Measurements from ENCODE around the gene POU2F3. TPM values are rescaled to one million over a fixed set of nuclear protein-coding genes. Genes with fewer than 3 reads are reported as not detected.

Gene POU2F3
- polyA plus RNA-seq, 1 donor (not counting 4 experiments of a cell fraction or from before 2014, with no cell fraction given) = 0.96 TPM

DNA sequence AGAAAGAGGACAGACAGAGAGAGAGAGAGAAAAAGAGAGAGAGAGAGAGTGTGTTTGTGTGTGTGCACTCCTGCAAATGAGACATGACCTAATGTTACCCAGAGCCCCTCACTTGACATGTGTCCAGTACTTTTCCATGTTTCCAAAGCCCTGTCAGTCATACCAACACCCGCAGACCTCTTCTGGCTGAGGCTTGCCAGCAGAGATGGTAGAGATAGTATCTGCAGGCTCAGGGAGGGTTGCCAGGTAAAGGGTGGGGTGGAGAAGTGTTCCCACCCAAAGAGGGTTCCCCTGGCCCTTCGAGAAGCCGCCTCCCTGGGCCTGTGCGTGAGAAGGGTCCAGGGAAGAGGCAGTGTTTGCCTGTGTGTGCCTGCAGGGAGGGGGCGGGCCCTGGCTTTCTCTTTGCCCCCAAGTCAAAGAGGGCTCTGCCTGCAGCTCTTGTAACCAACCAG lies 40.7 kb downstream of the POU2F3 start:
- DNase-seq (ENCODE audit: low read depth, low spot score) (no peak), FAIRE-seq (no peak)
- H3K27me3 ChIP-seq (ENCODE audit: control insufficient read depth, extremely low read depth, insufficient read depth, low read length) = no peaks in the 10 kb centered on the region
- no peaks in the 10 kb centered on the region for H3K36me3 ChIP-seq (ENCODE audit: control insufficient read depth in 2 of 2, extremely low read depth in 1 of 2, insufficient read depth in 2 of 2, low read length in 2 of 2)
- H3K4me2 ChIP-seq (ENCODE audit: control insufficient read depth, extremely low read depth, insufficient read depth, low read depth, low read length) = peak overlapping the region; percentile 9
- no peak overlapping the region for H3K27ac ChIP-seq (ENCODE audit: control insufficient read depth, insufficient read depth, low read length)
- H2AFZ ChIP-seq (ENCODE audit: control insufficient read depth, low read length) = no peak overlapping the region
- peaks cover 12% of the 10 kb centered on the region for H3K4me1 ChIP-seq (ENCODE audit: control insufficient read depth, extremely low read depth, insufficient read depth, low read length)
- H3K79me2 ChIP-seq (ENCODE audit: control insufficient read depth, insufficient read depth, low read length) = no peaks in the 10 kb centered on the region
- TF ChIP-seq, protein P1, sequence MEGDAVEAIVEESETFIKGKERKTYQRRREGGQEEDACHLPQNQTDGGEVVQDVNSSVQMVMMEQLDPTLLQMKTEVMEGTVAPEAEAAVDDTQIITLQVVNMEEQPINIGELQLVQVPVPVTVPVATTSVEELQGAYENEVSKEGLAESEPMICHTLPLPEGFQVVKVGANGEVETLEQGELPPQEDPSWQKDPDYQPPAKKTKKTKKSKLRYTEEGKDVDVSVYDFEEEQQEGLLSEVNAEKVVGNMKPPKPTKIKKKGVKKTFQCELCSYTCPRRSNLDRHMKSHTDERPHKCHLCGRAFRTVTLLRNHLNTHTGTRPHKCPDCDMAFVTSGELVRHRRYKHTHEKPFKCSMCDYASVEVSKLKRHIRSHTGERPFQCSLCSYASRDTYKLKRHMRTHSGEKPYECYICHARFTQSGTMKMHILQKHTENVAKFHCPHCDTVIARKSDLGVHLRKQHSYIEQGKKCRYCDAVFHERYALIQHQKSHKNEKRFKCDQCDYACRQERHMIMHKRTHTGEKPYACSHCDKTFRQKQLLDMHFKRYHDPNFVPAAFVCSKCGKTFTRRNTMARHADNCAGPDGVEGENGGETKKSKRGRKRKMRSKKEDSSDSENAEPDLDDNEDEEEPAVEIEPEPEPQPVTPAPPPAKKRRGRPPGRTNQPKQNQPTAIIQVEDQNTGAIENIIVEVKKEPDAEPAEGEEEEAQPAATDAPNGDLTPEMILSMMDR (optimal IDR thresholded peaks at IDR 0.05 in 1 of 3, IDR thresholded peaks at IDR 0.05 in 1 of 3, conservative IDR thresholded peaks at IDR 0.05 in 1 of 3; ENCODE audit: extremely low read depth in 1 of 3, insufficient read depth in 2 of 3, low read length in 3 of 3) = no peak
- no peak for TF ChIP-seq EZH2 (IDR thresholded peaks at IDR 0.05; ENCODE audit: low read length)
- H3K9ac ChIP-seq (ENCODE audit: control insufficient read depth, extremely low read depth, insufficient read depth, low read length) = no peak overlapping the region
- no peak overlapping the region for H3K4me3 ChIP-seq (ENCODE audit: control insufficient read depth in 2 of 3, extremely low read depth in 1 of 3, insufficient read depth in 2 of 3, low read depth in 1 of 3, low read length in 3 of 3)
- no peaks in the 10 kb centered on the region for H3K9me1 ChIP-seq (ENCODE audit: control insufficient read depth, extremely low read depth, insufficient read depth, low read length)
- H4K20me1 ChIP-seq (ENCODE audit: control insufficient read depth, extremely low read depth, insufficient read depth, low read length) = no peaks in the 10 kb centered on the region
- dilution Hi-C loops (cut with MboI; ENCODE audit: extremely low pct_ligation_motif_present, low sequenced_read_pairs) = no loop called here
- no peaks in the 10 kb centered on the region for H3K9me3 ChIP-seq (ENCODE audit: control insufficient read depth, low read depth, low read length)

GRCh38 chr11:120281143-120281795 lies 41.3 kb downstream of the POU2F3 start:
- Histone ChIP-seq H3K4me1 (ENCODE audit: control insufficient read depth, extremely low read depth, insufficient read depth, low read length) (peaks cover 12% of the 10 kb centered on the region), H3K4me3 (ENCODE audit: control insufficient read depth in 2 of 3, extremely low read depth in 1 of 3, insufficient read depth in 2 of 3, low read depth in 1 of 3, low read length in 3 of 3) (no peak overlapping the region), H4K20me1 (ENCODE audit: control insufficient read depth, extremely low read depth, insufficient read depth, low read length) (no peaks in the 10 kb centered on the region), H3K4me2 (ENCODE audit: control insufficient read depth, extremely low read depth, insufficient read depth, low read depth, low read length) (peak overlapping the region; percentile 9), H3K9me3 (ENCODE audit: control insufficient read depth, low read depth, low read length) (no peaks in the 10 kb centered on the region), H3K9ac (ENCODE audit: control insufficient read depth, extremely low read depth, insufficient read depth, low read length) (no peak overlapping the region), H3K79me2 (ENCODE audit: control insufficient read depth, insufficient read depth, low read length) (no peaks in the 10 kb centered on the region), H3K27ac (ENCODE audit: control insufficient read depth, insufficient read depth, low read length) (no peak overlapping the region), H3K27me3 (ENCODE audit: control insufficient read depth, extremely low read depth, insufficient read depth, low read length) (no peaks in the 10 kb centered on the region), H3K9me1 (ENCODE audit: control insufficient read depth, extremely low read depth, insufficient read depth, low read length) (no peaks in the 10 kb centered on the region), H2AFZ (ENCODE audit: control insufficient read depth, low read length) (no peak overlapping the region), H3K36me3 (ENCODE audit: control insufficient read depth in 2 of 2, extremely low read depth in 1 of 2, insufficient read depth in 2 of 2, low read length in 2 of 2) (no peaks in the 10 kb centered on the region)
- TF ChIP-seq, protein P1 (optimal IDR thresholded peaks at IDR 0.05 in 1 of 3, IDR thresholded peaks at IDR 0.05 in 1 of 3, conservative IDR thresholded peaks at IDR 0.05 in 1 of 3; ENCODE audit: extremely low read depth in 1 of 3, insufficient read depth in 2 of 3, low read length in 3 of 3) = no peak
- TF ChIP-seq EZH2 (IDR thresholded peaks at IDR 0.05; ENCODE audit: low read length) = no peak
- dilution Hi-C loops (cut with MboI; ENCODE audit: extremely low pct_ligation_motif_present, low sequenced_read_pairs) = no loop called here
- FAIRE-seq = no peak
- DNase-seq (ENCODE audit: low read depth, low spot score) = no peak

Data from keratinocyte (primary cell).